HG02885 (cell line): ENCODE results near the gene ZNF501.
A peak's percentile ranks its signal among the peaks of the same experiment; 100 is the strongest.

Source experiments
- ATAC-seq: cut with Tn5 transposase; IDR thresholded peaks from one replicate; pipeline ENCODE4 v1.9.1; 2021; ENCODE audit warnings: mild to moderate bottlenecking; ENCODE audit not compliant: unreplicated experiment, poor library complexity

ZNF501 gene

GRCh38 chr3:44729384-44729910, at the start of gene ZNF501:
TSS of gene ZNF501 (plus strand) at chr3:44729635. CDS start at chr3:44734422, 4,787 bp downstream.
- peak; percentile 89 for ATAC-seq

GRCh38 chr3:44680921-44681455, 48.4 kb upstream of the ZNF501 start:
- ATAC-seq, result no peak

DNA sequence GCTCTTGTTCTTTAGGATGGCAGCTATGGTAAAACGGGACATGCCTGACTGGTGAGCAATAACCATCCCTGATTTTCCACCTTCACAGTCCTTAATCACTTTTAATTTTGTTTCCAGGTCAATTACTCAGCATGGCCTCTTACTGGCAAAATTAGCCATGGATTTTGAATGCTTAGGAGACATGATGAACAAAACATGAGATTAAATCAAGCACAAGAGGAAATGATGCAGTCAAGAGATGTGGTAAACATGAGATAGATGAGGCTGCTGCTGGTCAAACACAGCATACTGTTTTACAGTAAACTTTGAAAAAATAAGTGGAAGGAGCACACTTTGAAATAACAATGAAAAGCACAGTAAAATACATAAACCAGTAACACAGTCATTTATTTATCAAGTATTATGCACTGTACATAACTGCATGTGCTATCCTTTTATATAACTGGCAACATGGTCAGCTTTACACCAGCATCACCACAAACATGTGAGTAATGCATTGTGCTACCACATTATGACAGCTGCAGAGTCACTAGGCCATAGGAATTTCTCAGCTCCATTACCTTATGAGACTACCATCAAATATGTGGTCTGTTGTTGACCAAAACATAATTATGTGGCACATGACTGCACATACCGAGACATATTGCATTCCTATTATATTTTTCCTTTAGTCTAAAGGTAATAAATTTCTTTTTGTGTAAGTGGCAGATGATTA, 47.1 kb upstream of the ZNF501 start:
- ATAC-seq, result no peak

GRCh38 chr3:44685128-44685800, 44.2 kb upstream of the ZNF501 start:
- ATAC-seq, result peak; percentile 77

DNA sequence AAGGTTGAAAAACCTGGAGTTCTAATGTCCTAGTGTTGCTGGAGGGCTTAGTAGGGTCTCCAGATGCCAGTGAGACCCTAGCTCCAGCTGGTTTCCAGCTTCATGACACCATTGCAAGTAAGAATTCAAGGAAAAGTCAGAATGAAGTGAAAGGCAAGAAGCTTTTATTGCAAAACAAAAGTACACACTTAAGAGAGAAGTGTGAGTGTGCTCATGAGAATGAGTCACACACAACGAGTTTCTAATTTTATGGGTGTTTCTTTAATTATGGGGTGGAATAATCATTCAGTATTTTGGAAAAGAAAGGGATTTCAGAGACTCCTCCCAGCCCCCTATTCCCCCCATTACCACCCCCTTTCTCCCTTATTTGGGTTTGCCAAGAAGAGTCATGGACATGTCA, 41.5 kb upstream of the ZNF501 start:
- no peak for ATAC-seq

DNA sequence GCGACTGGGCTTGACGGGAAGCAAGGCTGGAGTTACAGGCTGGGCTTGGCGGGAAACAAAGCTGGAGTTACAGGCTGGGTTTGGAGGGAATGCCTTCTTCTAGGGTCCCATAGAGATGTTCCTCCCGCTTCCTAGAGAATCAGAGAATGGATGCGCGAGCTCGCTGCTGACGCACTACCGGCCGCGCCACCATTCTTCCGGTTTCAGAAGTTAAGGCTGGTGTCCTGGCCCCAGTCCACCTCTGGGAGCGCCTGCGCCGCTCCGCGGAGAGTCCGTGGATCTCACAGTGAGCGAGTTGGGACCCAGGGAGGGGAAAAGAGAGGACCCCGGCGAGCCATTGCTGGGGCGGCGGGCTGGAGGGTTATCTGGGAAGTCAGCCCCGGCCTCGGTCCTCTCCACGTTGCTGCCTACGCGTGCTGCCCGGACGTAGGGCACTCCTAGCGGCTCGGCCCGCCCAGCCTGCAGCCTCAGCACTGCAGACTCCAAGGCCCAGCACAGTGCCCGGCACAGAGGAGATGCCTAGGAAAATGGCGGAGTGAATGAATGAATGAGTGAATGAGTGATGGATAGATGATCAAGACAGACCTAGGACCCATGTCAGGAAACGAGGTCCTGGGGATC, 16.9 kb upstream of the ZNF501 start, which contains the start of gene ZNF502:
Gene ZNF502 (plus strand): TSS at position 206 of the 621 bp plus-strand sequence. CDS start 7,602 bp downstream, outside the sequence.
- ATAC-seq, result no peak

DNA sequence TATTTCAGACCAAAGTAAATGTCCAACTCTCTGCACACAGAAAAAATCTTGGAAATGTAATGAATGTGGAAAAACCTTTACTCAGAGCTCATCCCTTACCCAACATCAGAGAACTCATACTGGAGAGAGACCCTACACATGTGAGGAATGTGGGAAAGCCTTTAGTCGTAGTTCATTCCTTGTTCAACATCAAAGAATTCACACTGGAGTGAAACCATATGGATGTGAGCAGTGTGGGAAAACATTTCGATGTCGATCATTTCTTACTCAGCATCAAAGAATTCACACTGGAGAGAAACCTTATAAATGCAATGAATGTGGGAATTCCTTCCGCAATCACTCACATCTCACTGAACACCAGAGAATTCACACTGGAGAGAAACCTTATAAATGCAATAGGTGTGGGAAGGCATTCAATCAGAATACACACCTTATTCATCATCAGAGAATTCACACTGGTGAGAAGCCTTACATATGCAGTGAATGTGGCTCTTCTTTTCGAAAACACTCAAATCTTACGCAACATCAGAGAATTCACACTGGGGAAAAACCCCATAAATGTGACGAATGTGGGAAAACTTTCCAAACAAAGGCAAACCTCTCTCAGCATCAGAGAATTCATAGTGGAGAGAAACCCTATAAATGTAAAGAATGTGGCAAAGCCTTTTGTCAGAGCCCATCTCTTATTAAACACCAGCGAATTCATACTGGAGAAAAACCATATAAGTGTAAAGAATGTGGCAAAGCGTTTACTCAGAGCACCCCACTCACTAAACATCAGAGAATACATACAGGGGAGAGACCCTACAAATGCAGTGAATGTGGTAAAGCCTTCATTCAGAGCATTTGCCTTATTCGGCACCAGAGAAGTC, 8.0 kb upstream of the ZNF501 start:
- no peak for ATAC-seq

- no peak for ATAC-seq
Observed at GRCh38 chr3:44722103-44722401, 7.4 kb upstream of the ZNF501 start.

DNA sequence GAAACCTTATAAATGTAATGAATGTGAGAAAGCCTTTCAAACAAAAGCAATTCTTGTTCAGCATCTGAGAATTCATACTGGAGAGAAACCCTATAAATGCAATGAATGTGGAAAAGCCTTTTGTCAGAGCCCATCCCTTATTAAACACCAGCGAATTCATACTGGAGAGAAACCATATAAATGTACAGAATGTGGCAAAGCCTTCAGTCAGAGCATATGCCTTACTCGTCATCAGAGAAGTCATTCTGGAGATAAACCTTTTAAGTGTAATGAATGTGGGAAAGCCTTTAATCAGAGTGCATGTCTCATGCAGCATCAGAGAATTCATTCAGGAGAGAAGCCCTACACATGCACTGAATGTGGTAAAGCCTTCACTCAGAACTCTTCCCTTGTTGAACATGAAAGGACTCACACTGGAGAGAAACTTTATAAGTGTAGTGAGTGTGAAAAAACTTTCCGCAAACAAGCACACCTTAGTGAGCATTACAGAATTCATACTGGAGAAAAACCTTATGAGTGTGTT, 5.3 kb downstream of the ZNF501 start:
- no peak for ATAC-seq

DNA sequence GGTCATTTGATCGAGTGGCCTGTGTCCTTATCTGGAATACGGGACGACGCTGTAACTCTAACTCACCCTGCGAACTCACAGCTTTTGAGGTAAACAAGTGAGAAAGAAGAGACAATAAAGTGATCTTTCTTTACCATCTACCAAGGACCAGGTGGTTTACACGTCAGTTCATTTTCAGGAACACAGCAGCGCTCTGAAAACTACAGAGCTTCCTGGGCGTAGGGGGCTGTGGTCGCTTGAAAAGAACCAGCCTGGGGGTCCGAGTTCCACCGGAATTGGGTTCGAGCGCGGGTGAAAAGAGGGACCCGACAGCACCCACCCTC, 31.6 kb downstream of the ZNF501 start:
- no peak for ATAC-seq

- ATAC-seq, result peak; percentile 83
Observed at GRCh38 chr3:44761424-44762169, 32.2 kb downstream of the ZNF501 start, which contains the start of the genes KIAA1143 and KIF15. TSS of gene KIAA1143 (minus strand) at chr3:44761619. CDS start at chr3:44761602, 17 bp downstream. TSS of gene KIF15 (plus strand) at chr3:44761794. CDS start at chr3:44761866, 72 bp downstream.

DNA sequence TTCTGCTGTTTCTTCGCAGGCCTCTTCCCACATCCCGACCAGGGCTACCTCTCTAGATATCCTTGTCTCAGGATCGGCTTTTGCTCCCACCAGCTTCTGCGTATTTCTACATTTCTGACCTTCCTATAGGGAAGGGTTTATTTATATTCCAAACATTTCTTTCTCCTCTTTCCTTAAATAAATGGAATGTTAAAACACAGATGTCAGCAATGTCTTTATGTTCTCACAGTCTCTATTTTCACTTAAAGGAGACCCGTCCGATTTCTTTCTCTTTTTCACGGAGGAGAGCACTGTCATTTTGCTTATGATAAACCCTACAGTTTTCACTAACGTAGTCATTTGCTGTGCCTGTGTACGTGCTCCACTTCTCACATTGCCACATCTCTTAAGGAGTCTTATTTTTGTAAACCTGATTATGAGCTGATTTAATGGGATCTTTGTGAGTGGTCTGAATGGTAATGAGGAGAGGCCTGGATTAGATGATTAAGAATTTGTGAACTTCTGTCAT, 32.8 kb downstream of the ZNF501 start:
- ATAC-seq, result no peak

DNA sequence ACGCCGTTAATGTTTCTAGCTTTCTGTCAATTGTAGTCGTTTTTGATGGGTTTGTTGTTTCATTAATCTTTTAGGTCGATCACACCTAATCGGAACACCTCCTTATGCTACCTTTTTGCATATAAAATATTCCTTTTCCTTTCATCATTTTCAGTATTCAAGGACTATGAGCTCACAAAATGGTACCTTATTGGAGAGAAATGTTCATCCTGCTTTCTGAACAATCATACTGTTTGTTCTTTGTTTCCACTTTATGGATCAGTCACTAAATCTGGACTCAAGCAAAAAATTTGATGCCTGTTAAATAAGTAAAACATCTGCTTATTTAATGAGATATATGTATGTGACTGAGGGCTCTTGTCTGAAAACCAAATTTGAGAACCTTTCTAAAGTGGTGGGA, 33.3 kb downstream of the ZNF501 start:
- no peak for ATAC-seq

DNA sequence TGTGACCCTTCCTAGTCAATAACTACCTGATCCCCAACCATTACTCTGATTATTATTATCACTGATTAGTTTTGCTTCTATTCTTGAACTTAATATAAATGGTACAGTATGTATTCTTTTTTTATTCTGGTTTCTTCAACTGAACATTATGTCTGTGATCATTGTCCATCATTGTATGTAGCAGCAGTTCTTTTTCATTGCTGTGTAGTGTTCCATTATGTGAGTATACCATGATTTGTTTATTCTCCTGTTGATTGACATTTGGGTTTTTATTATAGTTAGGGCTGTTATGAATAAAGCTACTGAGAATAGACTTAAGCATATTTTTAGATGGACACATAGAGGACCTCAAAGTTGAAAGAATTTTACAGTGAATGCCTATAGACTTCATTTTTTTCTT, 34.8 kb downstream of the ZNF501 start:
- no peak for ATAC-seq

- no peak for ATAC-seq
Observed at GRCh38 chr3:44771424-44772098, 42.1 kb downstream of the ZNF501 start.

GRCh38 chr3:44772099-44772442, 42.6 kb downstream of the ZNF501 start:
- ATAC-seq, result no peak

DNA sequence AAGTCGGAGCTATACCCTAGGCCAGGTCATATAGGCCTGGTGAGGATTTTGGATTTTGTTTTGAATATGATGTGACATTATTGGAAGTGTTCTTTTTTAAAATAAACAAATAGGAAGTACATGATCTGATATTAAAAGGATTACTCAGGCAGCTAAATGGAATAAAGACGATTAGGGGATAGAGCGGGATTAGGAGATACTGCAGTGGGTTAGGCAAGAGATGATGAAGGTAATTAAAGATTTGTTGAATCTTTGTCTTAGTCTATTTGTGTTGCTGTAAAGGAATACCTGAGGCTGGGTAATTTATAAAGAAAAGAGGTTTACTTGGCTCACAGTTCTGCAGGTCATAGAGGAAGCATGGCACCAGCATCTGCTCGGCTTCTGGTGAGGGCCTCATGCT, 53.5 kb downstream of the ZNF501 start:
- no peak for ATAC-seq
